Measurements from ENCODE around the gene TRIM33. TPM values are rescaled to one million over a fixed set of nuclear protein-coding genes. Genes with fewer than 3 reads are reported as not detected.

The TRIM33 gene
- total RNA-seq, 1 donor from 2014 or later = 75.4 TPM

- Mint-ChIP-seq H3K9me3 (no peaks in the 10 kb centered on the region), H3K4me1 (peaks cover 10% of the 10 kb centered on the region), H3K4me3 (no peak overlapping the region), H3K36me3 (no peaks in the 10 kb centered on the region), H3K27me3 (ENCODE audit: insufficient read depth, low read depth) (peaks cover 6% of the 10 kb centered on the region), H3K27ac (no peak overlapping the region)
- no peaks in the 10 kb centered on the region for H3K9me3 ChIP-seq (ENCODE audit: low read depth)
- H3K9ac ChIP-seq = no peak overlapping the region
- H3K79me2 ChIP-seq (ENCODE audit: low read depth) = no peaks in the 10 kb centered on the region
- TF ChIP-seq EZH2 (IDR thresholded peaks at IDR 0.05) (no peak), CTCF (IDR thresholded peaks at IDR 0.05) (no peak), EZH2phosphoT487 (IDR thresholded peaks at IDR 0.05) (no peak)
- H3K4me1 ChIP-seq = peaks cover 2% of the 10 kb centered on the region
- no peaks in the 10 kb centered on the region for H3K36me3 ChIP-seq
- H3K4me2 ChIP-seq = no peak overlapping the region
- H2AFZ ChIP-seq (replicated peaks) = no peak overlapping the region
- no peaks in the 10 kb centered on the region for H3F3A ChIP-seq (ENCODE audit: low read depth)
- no peaks in the 10 kb centered on the region for H4K20me1 ChIP-seq (ENCODE audit: low read depth)
- H3K27me3 ChIP-seq = peaks cover 12% of the 10 kb centered on the region
- no peak overlapping the region for H3K27ac ChIP-seq
- no peak for DNase-seq (ENCODE audit: low spot score)
- H3K4me3 ChIP-seq = no peak overlapping the region
These were observed 160.1 kb downstream of the TRIM33 start for GRCh38 chr1:114350731-114351445.

GRCh38 chr1:114349891-114350605, 161.0 kb downstream of the TRIM33 start:
- no peaks in the 10 kb centered on the region for H4K20me1 ChIP-seq (ENCODE audit: low read depth)
- peaks cover 12% of the 10 kb centered on the region for H3K27me3 ChIP-seq
- H3K4me1 Mint-ChIP-seq = peaks cover 14% of the 10 kb centered on the region
- H3K4me2 ChIP-seq = no peak overlapping the region
- no peak overlapping the region for H3K4me3 ChIP-seq
- H3K36me3 Mint-ChIP-seq = no peaks in the 10 kb centered on the region
- no peak overlapping the region for H3K27ac ChIP-seq
- H3F3A ChIP-seq (ENCODE audit: low read depth) = no peaks in the 10 kb centered on the region
- no peak overlapping the region for H3K4me3 Mint-ChIP-seq
- H3K27ac Mint-ChIP-seq = no peak overlapping the region
- H3K9me3 Mint-ChIP-seq = no peaks in the 10 kb centered on the region
- H3K4me1 ChIP-seq = peaks cover 4% of the 10 kb centered on the region
- no peaks in the 10 kb centered on the region for H3K36me3 ChIP-seq
- no peak for TF ChIP-seq EZH2 (IDR thresholded peaks at IDR 0.05)
- TF ChIP-seq CTCF (IDR thresholded peaks at IDR 0.05) = no peak
- TF ChIP-seq EZH2phosphoT487 (IDR thresholded peaks at IDR 0.05) = no peak
- DNase-seq (ENCODE audit: low spot score) = no peak
- no peaks in the 10 kb centered on the region for H3K9me3 ChIP-seq (ENCODE audit: low read depth)
- H3K79me2 ChIP-seq (ENCODE audit: low read depth) = no peaks in the 10 kb centered on the region
- no peak overlapping the region for H3K9ac ChIP-seq
- H3K27me3 Mint-ChIP-seq (ENCODE audit: insufficient read depth, low read depth) = peaks cover 9% of the 10 kb centered on the region
- H2AFZ ChIP-seq (replicated peaks) = no peak overlapping the region

GRCh38 chr1:114347431-114348209, 163.4 kb downstream of the TRIM33 start:
- H3K4me3 Mint-ChIP-seq = no peak overlapping the region
- Histone ChIP-seq H3K79me2 (ENCODE audit: low read depth) (no peaks in the 10 kb centered on the region), H3K27me3 (peaks cover 12% of the 10 kb centered on the region), H3K36me3 (no peaks in the 10 kb centered on the region), H3K4me3 (no peak overlapping the region), H2AFZ (replicated peaks) (no peak overlapping the region), H4K20me1 (ENCODE audit: low read depth) (no peaks in the 10 kb centered on the region), H3K4me1 (peaks cover 4% of the 10 kb centered on the region), H3K27ac (no peak overlapping the region), H3K4me2 (no peak overlapping the region), H3F3A (ENCODE audit: low read depth) (no peaks in the 10 kb centered on the region), H3K9me3 (ENCODE audit: low read depth) (no peaks in the 10 kb centered on the region), H3K9ac (no peak overlapping the region)
- H3K27ac Mint-ChIP-seq = no peak overlapping the region
- H3K27me3 Mint-ChIP-seq (ENCODE audit: insufficient read depth, low read depth) = peaks cover 8% of the 10 kb centered on the region
- H3K36me3 Mint-ChIP-seq = no peaks in the 10 kb centered on the region
- no peaks in the 10 kb centered on the region for H3K9me3 Mint-ChIP-seq
- DNase-seq (ENCODE audit: low spot score) = no peak
- no peak for TF ChIP-seq EZH2 (IDR thresholded peaks at IDR 0.05)
- TF ChIP-seq EZH2phosphoT487 (IDR thresholded peaks at IDR 0.05) = no peak
- no peak for TF ChIP-seq CTCF (IDR thresholded peaks at IDR 0.05)
- peaks cover 8% of the 10 kb centered on the region for H3K4me1 Mint-ChIP-seq

Measured in neural progenitor cell (in vitro differentiated cells).